ENCODE measurements around the gene SDK2. TPM values are rescaled to one million over a fixed set of nuclear protein-coding genes. Genes with fewer than 3 reads are reported as not detected.

Gene SDK2
- total RNA-seq, 3 donors from 2014 or later (not counting 1 experiment from before 2014, with no cell fraction given): 0.41 to 0.90 (median 0.49) TPM

DNA sequence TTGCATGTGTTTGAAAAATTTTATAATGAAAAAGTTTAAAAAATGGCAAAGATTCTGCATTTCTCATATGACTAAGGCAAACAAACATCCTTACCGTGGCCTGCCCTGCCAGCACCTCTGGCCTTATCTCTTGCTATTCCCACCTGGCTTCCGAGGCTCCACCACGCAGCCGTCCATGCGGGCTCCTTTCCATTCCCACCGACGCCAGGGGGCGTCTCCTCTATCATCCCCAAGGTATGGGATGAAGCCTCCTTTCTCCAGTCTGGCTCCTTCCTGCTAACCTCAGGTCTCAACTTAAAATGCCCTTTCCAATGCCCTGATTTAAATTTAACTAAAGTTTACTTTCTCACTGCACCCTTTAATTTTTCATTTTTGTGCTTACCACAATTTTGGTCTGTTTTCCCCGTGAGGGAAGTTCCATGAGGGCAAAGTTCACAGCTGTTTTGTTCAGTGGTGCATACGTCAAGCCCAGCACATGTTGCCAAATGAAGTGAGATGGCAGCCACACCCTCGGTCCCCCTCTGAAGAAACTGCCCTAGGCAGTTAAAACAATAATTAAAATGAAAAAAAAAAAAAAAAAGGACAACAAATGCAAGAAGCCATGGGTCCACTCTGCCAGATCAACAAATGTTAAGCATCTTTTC lies 13.3 kb upstream of the SDK2 start:
- Mint-ChIP-seq H3K4me1 (peaks cover 0 to 6% of the 10 kb centered on the region in 2 donors), H3K4me3 (no peak overlapping the region), H3K9me3 (peaks cover 3 to 7% of the 10 kb centered on the region in 2 donors), H3K27me3 (ENCODE audit: low read depth in 2 of 2) (peaks cover 16 to 29% of the 10 kb centered on the region in 2 donors), H3K27ac (no peak overlapping the region), H3K36me3 (peaks cover 10% of the 10 kb centered on the region)
- H3K36me3 ChIP-seq (ENCODE audit: control insufficient read depth, insufficient read depth, low read length): no peaks in the 10 kb centered on the region
- H3K9me3 ChIP-seq (ENCODE audit: control insufficient read depth, insufficient read depth, low read length): no peaks in the 10 kb centered on the region
- 38% methylated on average over 11 of the region's 11 CpGs for WGBS (ENCODE audit: insufficient coverage)
- TF ChIP-seq, protein P1, sequence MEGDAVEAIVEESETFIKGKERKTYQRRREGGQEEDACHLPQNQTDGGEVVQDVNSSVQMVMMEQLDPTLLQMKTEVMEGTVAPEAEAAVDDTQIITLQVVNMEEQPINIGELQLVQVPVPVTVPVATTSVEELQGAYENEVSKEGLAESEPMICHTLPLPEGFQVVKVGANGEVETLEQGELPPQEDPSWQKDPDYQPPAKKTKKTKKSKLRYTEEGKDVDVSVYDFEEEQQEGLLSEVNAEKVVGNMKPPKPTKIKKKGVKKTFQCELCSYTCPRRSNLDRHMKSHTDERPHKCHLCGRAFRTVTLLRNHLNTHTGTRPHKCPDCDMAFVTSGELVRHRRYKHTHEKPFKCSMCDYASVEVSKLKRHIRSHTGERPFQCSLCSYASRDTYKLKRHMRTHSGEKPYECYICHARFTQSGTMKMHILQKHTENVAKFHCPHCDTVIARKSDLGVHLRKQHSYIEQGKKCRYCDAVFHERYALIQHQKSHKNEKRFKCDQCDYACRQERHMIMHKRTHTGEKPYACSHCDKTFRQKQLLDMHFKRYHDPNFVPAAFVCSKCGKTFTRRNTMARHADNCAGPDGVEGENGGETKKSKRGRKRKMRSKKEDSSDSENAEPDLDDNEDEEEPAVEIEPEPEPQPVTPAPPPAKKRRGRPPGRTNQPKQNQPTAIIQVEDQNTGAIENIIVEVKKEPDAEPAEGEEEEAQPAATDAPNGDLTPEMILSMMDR (IDR thresholded peaks at IDR 0.05): peak; percentile 30
- H3K27ac ChIP-seq (ENCODE audit: low read length): no peak overlapping the region
- DNase-seq: peak in 1 of 2 donors; percentile 60
- no peak overlapping the region for H3K4me3 ChIP-seq (ENCODE audit: low read length)
- peak in 2 of 3 donors; percentile 30 to 46 for ATAC-seq
- intact Hi-C loops (cut with micrococcal nuclease): no loop called here
- no peaks in the 10 kb centered on the region for H3K27me3 ChIP-seq (ENCODE audit: control insufficient read depth, insufficient read depth, low read length)
- no peaks in the 10 kb centered on the region for H3K4me1 ChIP-seq (ENCODE audit: control insufficient read depth, insufficient read depth, low read length)

DNA sequence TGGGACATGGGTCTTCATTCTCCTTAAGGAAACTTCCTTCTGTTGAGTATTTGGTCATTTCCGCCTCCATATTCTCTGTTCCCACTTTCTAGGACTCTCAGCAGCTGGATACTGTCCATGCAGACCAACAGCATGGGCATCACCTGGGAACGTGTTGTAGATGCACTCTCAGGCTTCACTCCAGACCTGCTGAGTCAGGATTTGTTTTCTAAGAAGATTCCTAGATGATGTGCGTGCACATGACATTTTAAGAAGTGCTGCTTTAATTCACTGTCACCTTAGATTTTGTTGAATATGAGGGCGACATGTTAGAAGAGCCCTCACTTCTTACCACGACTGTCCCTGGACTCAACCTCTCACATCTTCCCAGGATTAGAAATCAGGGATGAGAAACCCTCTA lies 10.0 kb upstream of the SDK2 start:
- Mint-ChIP-seq H3K4me1 (peaks cover 0 to 6% of the 10 kb centered on the region in 2 donors), H3K27ac (no peak overlapping the region), H3K4me3 (no peak overlapping the region), H3K36me3 (peaks cover 10% of the 10 kb centered on the region), H3K27me3 (ENCODE audit: low read depth in 2 of 2) (peaks cover 21 to 48% of the 10 kb centered on the region in 2 donors), H3K9me3 (peaks cover 3 to 7% of the 10 kb centered on the region in 2 donors)
- Histone ChIP-seq H3K4me1 (ENCODE audit: control insufficient read depth, insufficient read depth, low read length) (no peaks in the 10 kb centered on the region), H3K9me3 (ENCODE audit: control insufficient read depth, insufficient read depth, low read length) (no peaks in the 10 kb centered on the region), H3K27ac (ENCODE audit: low read length) (no peak overlapping the region), H3K4me3 (ENCODE audit: low read length) (no peak overlapping the region), H3K27me3 (ENCODE audit: control insufficient read depth, insufficient read depth, low read length) (no peaks in the 10 kb centered on the region), H3K36me3 (ENCODE audit: control insufficient read depth, insufficient read depth, low read length) (no peaks in the 10 kb centered on the region)
- ATAC-seq (no peak), DNase-seq (no peak)
- TF ChIP-seq, protein P1 (IDR thresholded peaks at IDR 0.05): no peak
- WGBS (ENCODE audit: insufficient coverage): 86% methylated on average over 5 of the region's 5 CpGs
- intact Hi-C loops (cut with micrococcal nuclease): no loop called here

DNA sequence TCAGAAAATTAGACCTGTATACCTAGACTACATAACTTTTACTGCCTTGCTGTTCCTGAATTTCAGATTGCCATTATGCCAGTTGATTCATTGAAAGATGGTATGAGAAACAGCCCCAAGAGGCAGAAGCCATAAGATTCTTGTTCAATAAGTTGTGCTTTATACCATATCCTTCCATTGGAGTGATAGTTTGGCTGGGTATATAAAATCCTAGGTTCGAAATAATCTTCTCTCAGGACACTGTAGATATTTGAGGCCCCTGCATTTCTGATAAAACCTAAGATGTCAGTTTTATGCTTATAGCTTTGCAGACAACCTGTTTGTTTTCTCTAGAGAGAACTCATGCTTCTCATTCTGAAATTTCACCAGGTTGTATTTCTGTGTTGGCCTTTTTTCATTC lies 9.6 kb upstream of the SDK2 start:
- intact Hi-C loops (cut with micrococcal nuclease): no loop called here
- H3K4me1 ChIP-seq (ENCODE audit: control insufficient read depth, insufficient read depth, low read length): no peaks in the 10 kb centered on the region
- Mint-ChIP-seq H3K27ac (no peak overlapping the region), H3K36me3 (peaks cover 10% of the 10 kb centered on the region), H3K4me3 (no peak overlapping the region), H3K9me3 (peaks cover 3 to 7% of the 10 kb centered on the region in 2 donors), H3K4me1 (peaks cover 0 to 6% of the 10 kb centered on the region in 2 donors), H3K27me3 (ENCODE audit: low read depth in 2 of 2) (peaks cover 21 to 48% of the 10 kb centered on the region in 2 donors)
- H3K27ac ChIP-seq (ENCODE audit: low read length): no peak overlapping the region
- 83% methylated on average over 1 of the region's 1 CpG for WGBS (ENCODE audit: insufficient coverage)
- no peak for DNase-seq
- no peaks in the 10 kb centered on the region for H3K9me3 ChIP-seq (ENCODE audit: control insufficient read depth, insufficient read depth, low read length)
- no peak for ATAC-seq
- no peaks in the 10 kb centered on the region for H3K27me3 ChIP-seq (ENCODE audit: control insufficient read depth, insufficient read depth, low read length)
- no peak overlapping the region for H3K4me3 ChIP-seq (ENCODE audit: low read length)
- TF ChIP-seq, protein P1 (IDR thresholded peaks at IDR 0.05): no peak
- H3K36me3 ChIP-seq (ENCODE audit: control insufficient read depth, insufficient read depth, low read length): no peaks in the 10 kb centered on the region
